ENCODE data around the gene FOXP2. TPM values are rescaled to one million over a fixed set of nuclear protein-coding genes. Genes with fewer than 3 reads are reported as not detected.

Gene FOXP2
- total RNA-seq, 1 experiment from 2014 or later: not detected

DNA sequence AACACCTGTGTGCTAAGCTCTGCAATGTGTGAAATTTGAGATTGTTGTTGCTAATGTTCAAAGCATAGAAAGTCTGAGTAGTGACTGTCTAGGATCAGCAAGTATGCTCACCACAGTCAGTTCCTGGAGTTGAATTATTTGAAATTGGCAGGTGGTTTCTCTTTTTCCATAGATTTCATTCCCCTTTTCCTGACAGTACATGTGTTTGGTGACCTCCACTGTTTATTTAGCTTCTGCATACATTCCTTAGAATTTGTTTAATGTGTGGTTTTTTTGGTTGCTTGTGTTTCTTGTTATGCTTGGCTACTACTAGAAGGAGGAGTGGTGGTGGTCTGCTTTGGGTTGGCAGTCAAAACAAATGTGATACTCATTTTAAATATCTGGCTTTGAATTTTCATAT, 52.3 kb downstream of the FOXP2 start:
- no peak overlapping the region for H3K4me3 ChIP-seq (ENCODE audit: low read depth, low read length)
- BruUV-seq (replicated peaks): no TSS peak
- no peaks in the 10 kb centered on the region for H3K4me1 ChIP-seq
- no peaks in the 10 kb centered on the region for H3K27me3 ChIP-seq (replicated peaks; ENCODE audit: control insufficient read depth, insufficient read depth, low read length)
- DNase-seq: no peak
- H3K27me3 Mint-ChIP-seq (ENCODE audit: insufficient read depth, unreplicated experiment): no peaks in the 10 kb centered on the region
- CTCF ChIA-PET: no interaction called here
- POLR2A ChIA-PET: no interaction called here
- TF ChIP-seq, protein P1, sequence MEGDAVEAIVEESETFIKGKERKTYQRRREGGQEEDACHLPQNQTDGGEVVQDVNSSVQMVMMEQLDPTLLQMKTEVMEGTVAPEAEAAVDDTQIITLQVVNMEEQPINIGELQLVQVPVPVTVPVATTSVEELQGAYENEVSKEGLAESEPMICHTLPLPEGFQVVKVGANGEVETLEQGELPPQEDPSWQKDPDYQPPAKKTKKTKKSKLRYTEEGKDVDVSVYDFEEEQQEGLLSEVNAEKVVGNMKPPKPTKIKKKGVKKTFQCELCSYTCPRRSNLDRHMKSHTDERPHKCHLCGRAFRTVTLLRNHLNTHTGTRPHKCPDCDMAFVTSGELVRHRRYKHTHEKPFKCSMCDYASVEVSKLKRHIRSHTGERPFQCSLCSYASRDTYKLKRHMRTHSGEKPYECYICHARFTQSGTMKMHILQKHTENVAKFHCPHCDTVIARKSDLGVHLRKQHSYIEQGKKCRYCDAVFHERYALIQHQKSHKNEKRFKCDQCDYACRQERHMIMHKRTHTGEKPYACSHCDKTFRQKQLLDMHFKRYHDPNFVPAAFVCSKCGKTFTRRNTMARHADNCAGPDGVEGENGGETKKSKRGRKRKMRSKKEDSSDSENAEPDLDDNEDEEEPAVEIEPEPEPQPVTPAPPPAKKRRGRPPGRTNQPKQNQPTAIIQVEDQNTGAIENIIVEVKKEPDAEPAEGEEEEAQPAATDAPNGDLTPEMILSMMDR (IDR thresholded peaks at IDR 0.05; ENCODE audit: insufficient read depth in 1 of 2, low read depth in 1 of 2, low read length in 1 of 2, severe bottlenecking in 1 of 2, unreplicated experiment in 1 of 2): no peak
- no peaks in the 10 kb centered on the region for H3K4me1 Mint-ChIP-seq (ENCODE audit: low read depth, unreplicated experiment)
- H3K36me3 ChIP-seq (ENCODE audit: control insufficient read depth, insufficient read depth, low read length): no peaks in the 10 kb centered on the region
- intact Hi-C loops (cut with micrococcal nuclease; ENCODE audit: unreplicated experiment): no loop called here
- no peaks in the 10 kb centered on the region for H3K9me3 Mint-ChIP-seq (ENCODE audit: unreplicated experiment)
- no peak overlapping the region for H3K4me3 Mint-ChIP-seq (ENCODE audit: unreplicated experiment)
- H3K9me3 ChIP-seq: no peaks in the 10 kb centered on the region
- no peak overlapping the region for H3K27ac Mint-ChIP-seq (ENCODE audit: unreplicated experiment)
- H3K36me3 Mint-ChIP-seq (ENCODE audit: insufficient read depth, unreplicated experiment): no peaks in the 10 kb centered on the region

DNA sequence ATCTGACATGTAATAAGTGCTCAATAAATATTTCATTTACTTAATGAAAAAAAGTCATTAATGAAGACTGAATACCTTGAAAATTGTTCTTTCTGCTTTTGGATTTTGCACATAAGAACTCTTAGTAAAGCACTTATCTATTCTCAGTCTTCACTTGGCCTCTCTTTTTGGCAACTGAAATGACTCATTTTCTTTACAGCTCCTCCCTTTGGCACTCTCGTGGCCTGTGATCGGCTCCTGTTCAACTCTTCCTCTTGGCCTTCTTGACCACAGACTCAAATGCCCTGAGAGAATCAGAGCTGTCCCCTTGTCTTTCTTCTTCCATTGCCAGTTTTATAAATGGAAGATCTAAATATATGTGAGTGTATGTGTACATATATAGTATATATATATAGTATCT, 54.2 kb downstream of the FOXP2 start:
- Histone ChIP-seq H3K4me1 (no peaks in the 10 kb centered on the region), H3K9me3 (no peaks in the 10 kb centered on the region), H3K36me3 (ENCODE audit: control insufficient read depth, insufficient read depth, low read length) (no peaks in the 10 kb centered on the region), H3K27me3 (replicated peaks; ENCODE audit: control insufficient read depth, insufficient read depth, low read length) (no peaks in the 10 kb centered on the region), H3K4me3 (ENCODE audit: low read depth, low read length) (no peak overlapping the region)
- no peak for DNase-seq
- Mint-ChIP-seq H3K9me3 (ENCODE audit: unreplicated experiment) (no peaks in the 10 kb centered on the region), H3K36me3 (ENCODE audit: insufficient read depth, unreplicated experiment) (no peaks in the 10 kb centered on the region), H3K27ac (ENCODE audit: unreplicated experiment) (no peak overlapping the region), H3K27me3 (ENCODE audit: insufficient read depth, unreplicated experiment) (no peaks in the 10 kb centered on the region), H3K4me3 (ENCODE audit: unreplicated experiment) (no peak overlapping the region), H3K4me1 (ENCODE audit: low read depth, unreplicated experiment) (no peaks in the 10 kb centered on the region)
- no TSS peak for BruUV-seq (replicated peaks)
- POLR2A ChIA-PET: no interaction called here
- CTCF ChIA-PET: no interaction called here
- intact Hi-C loops (cut with micrococcal nuclease; ENCODE audit: unreplicated experiment): no loop called here
- TF ChIP-seq, protein P1 (IDR thresholded peaks at IDR 0.05; ENCODE audit: insufficient read depth in 1 of 2, low read depth in 1 of 2, low read length in 1 of 2, severe bottlenecking in 1 of 2, unreplicated experiment in 1 of 2): no peak

DNA sequence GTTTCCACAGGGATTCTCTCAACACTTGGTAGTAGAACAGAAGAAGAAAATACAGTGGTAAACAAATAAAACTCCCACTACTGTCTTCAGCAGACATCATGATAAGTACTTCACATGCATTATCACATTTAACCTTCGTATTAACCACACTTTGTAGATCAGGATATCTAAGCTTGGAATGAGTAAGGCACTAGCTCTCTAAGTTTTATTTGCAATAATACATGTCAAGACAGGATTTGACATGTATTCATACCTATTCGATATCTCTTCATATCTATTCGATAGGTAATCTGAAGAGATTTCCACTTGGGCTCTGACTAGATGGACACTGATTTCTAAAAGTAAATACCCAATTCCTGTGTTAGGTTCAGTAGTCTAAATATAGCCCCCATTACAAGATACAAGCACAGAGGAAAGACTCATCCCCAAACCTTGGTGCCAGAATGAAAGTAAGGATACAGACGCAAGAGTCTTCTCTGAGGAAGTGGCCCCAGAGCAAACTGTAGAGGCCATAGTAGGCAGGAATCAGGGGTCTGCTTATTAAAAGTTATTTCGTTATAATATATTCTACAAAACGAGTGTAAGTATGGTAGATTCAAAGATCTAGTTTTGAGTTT, 58.4 kb downstream of the FOXP2 start:
- no peak overlapping the region for H3K27ac Mint-ChIP-seq (ENCODE audit: unreplicated experiment)
- no peaks in the 10 kb centered on the region for H3K9me3 Mint-ChIP-seq (ENCODE audit: unreplicated experiment)
- TF ChIP-seq, protein P1 (IDR thresholded peaks at IDR 0.05; ENCODE audit: insufficient read depth in 1 of 2, low read depth in 1 of 2, low read length in 1 of 2, severe bottlenecking in 1 of 2, unreplicated experiment in 1 of 2): no peak
- DNase-seq: no peak
- no peak overlapping the region for H3K4me3 Mint-ChIP-seq (ENCODE audit: unreplicated experiment)
- Histone ChIP-seq H3K4me1 (no peaks in the 10 kb centered on the region), H3K27me3 (replicated peaks; ENCODE audit: control insufficient read depth, insufficient read depth, low read length) (no peaks in the 10 kb centered on the region), H3K9me3 (no peaks in the 10 kb centered on the region), H3K36me3 (ENCODE audit: control insufficient read depth, insufficient read depth, low read length) (no peaks in the 10 kb centered on the region), H3K4me3 (ENCODE audit: low read depth, low read length) (no peak overlapping the region)
- no TSS peak for BruUV-seq (replicated peaks)
- no peaks in the 10 kb centered on the region for H3K27me3 Mint-ChIP-seq (ENCODE audit: insufficient read depth, unreplicated experiment)
- no peaks in the 10 kb centered on the region for H3K36me3 Mint-ChIP-seq (ENCODE audit: insufficient read depth, unreplicated experiment)
- intact Hi-C loops (cut with micrococcal nuclease; ENCODE audit: unreplicated experiment): no loop called here
- ChIA-PET CTCF (no interaction called here), POLR2A (no interaction called here)
- no peaks in the 10 kb centered on the region for H3K4me1 Mint-ChIP-seq (ENCODE audit: low read depth, unreplicated experiment)

Data from Caco-2 (cell line).